Dendritic cell treated with granulocyte-macrophage colony-stimulating factor and Interleukin-4, amounts not matched to agents 40 ng/mL and 50 ng/mL, for 4 days (primary cell): ENCODE results near the gene VPS41.
"Not testable (repeated sequence)": the region's sequence is repeated elsewhere in the genome, so short reads cannot be mapped to it uniquely, and the experiment has no call there.

Experiments used
- H3K27ac Mint-ChIP-seq: one replicate; pipeline ENCODE4 v1.8.0; 2022; ENCODE audit warnings: mild to moderate bottlenecking, mixed read lengths
- H3K27me3 Mint-ChIP-seq: one replicate; pipeline ENCODE4 v1.8.0; 2022; ENCODE audit warnings: mild to moderate bottlenecking, mixed read lengths
- H3K36me3 Mint-ChIP-seq: one replicate; pipeline ENCODE4 v1.8.0; 2022; ENCODE audit warnings: low read depth, mixed read lengths
- H3K4me1 Mint-ChIP-seq: one replicate; pipeline ENCODE4 v1.8.0; 2022; ENCODE audit warnings: low read depth, mixed read lengths
- H3K4me3 Mint-ChIP-seq: one replicate; pipeline ENCODE4 v1.8.0; 2022; ENCODE audit warnings: mild to moderate bottlenecking, moderate library complexity, mixed read lengths
- H3K9me3 Mint-ChIP-seq: one replicate; pipeline ENCODE4 v1.8.0; 2022; ENCODE audit warnings: mixed read lengths
- intact Hi-C: fragments of 100-400 bp; cut with micrococcal nuclease; formaldehyde crosslinking; loops from one replicate; pipeline ENCODE4 v1.15.0; 2022

Gene VPS41

DNA sequence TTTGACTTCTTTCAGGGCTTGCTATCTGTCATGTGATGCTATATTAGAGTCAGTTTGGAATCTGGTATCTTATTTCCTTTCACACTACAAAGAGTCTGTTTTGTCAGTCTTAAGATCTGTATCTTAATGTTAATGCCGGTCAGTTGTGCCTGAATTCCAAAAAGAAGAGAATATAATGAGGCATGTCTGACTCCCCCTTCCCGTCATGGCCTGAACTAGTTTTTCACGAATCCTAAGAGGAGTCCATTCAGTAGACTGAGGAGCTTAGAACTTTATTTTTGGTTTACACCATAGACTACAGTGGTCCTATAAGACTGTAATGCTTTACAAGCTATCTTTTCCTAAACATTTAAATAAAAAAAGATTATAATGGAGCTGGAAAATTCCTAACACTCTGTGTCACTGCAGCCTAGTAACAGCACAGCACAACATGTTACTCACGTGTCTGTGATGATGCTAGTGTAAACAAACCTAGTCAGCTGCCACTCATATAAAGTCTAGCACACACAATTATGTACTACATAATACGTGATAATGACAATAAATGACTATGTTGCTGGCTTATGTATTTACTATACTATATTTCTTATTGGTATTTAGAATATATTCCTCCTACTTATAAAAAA, 50.6 kb downstream of the VPS41 start:
- Mint-ChIP-seq H3K27me3 (no peaks in the 10 kb centered on the region), H3K27ac (no peak overlapping the region), H3K4me3 (no peak overlapping the region), H3K4me1 (peaks cover 27% of the 10 kb centered on the region), H3K9me3 (peaks cover 7% of the 10 kb centered on the region), H3K36me3 (peaks cover 52% of the 10 kb centered on the region)
- intact Hi-C loops: no loop called here

GRCh38 chr7:38855867-38856266, 53.1 kb downstream of the VPS41 start:
- Mint-ChIP-seq H3K4me1 (peaks cover 27% of the 10 kb centered on the region), H3K4me3 (no peak overlapping the region), H3K27me3 (no peaks in the 10 kb centered on the region), H3K9me3 (peaks cover 7% of the 10 kb centered on the region), H3K36me3 (peaks cover 30% of the 10 kb centered on the region), H3K27ac (peak overlapping the region; percentile 42)
- intact Hi-C loops: no loop called here

GRCh38 chr7:38855386-38855785, 53.6 kb downstream of the VPS41 start:
- peak overlapping the region; percentile 42 for H3K27ac Mint-ChIP-seq
- intact Hi-C loops: no loop called here
- no peak overlapping the region for H3K4me3 Mint-ChIP-seq
- H3K9me3 Mint-ChIP-seq: peaks cover 7% of the 10 kb centered on the region
- H3K36me3 Mint-ChIP-seq: peaks cover 26% of the 10 kb centered on the region
- no peaks in the 10 kb centered on the region for H3K27me3 Mint-ChIP-seq
- H3K4me1 Mint-ChIP-seq: peaks cover 27% of the 10 kb centered on the region

- H3K4me3 Mint-ChIP-seq, intact Hi-C loops, H3K9me3 Mint-ChIP-seq, H3K27me3 Mint-ChIP-seq: not testable (repeated sequence)
- Mint-ChIP-seq H3K27ac (peak overlapping the region; percentile 42), H3K36me3 (peaks cover 21% of the 10 kb centered on the region), H3K4me1 (peaks cover 27% of the 10 kb centered on the region)
Measured at GRCh38 chr7:38854947-38855346, 54.0 kb downstream of the VPS41 start.

DNA sequence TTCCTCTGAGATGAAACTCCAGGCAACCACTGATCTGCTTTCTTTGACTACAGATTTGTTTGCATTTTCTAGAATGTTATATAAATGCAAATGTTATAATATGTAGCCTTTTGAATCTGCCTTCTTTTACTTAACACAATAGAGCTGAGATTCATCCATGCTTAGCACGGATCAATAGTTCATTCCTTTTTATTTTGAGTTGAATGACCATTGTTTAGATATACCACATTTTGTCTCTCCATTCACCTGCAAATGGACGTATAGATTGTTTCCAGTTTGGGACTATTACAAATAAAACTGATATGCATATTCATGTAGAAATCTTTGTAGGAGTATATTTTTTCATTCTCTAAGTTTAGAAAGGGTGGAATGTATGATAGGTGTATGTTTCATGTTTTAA, 57.7 kb downstream of the VPS41 start:
- Mint-ChIP-seq H3K4me1 (peaks cover 20% of the 10 kb centered on the region), H3K9me3 (peaks cover 7% of the 10 kb centered on the region), H3K27ac (no peak overlapping the region), H3K27me3 (no peaks in the 10 kb centered on the region), H3K36me3 (peaks cover 23% of the 10 kb centered on the region), H3K4me3 (no peak overlapping the region)
- intact Hi-C loops: no loop called here

DNA sequence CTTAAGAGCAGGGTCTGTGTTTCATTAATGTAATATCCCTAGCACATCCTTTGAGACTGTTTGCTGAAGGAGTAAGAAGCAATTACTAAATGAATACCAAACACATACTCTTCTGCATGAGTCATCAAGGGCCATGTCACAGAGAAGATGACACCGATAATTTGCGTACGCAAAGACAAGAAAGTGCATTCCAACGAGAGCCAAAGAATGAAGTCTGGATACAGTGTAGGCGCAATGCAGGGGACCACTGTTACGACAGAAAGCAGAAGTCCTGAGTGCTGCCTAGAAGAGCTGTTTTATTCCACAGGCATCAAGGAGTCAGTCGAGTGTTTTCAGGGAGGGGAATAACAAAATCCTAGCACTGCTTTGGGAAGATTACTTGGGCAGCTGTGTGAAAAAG, 62.7 kb downstream of the VPS41 start:
- intact Hi-C loops: no loop called here
- Mint-ChIP-seq H3K4me1 (peaks cover 4% of the 10 kb centered on the region), H3K9me3 (no peaks in the 10 kb centered on the region), H3K27ac (no peak overlapping the region), H3K27me3 (no peaks in the 10 kb centered on the region), H3K4me3 (no peak overlapping the region), H3K36me3 (peaks cover 14% of the 10 kb centered on the region)

DNA sequence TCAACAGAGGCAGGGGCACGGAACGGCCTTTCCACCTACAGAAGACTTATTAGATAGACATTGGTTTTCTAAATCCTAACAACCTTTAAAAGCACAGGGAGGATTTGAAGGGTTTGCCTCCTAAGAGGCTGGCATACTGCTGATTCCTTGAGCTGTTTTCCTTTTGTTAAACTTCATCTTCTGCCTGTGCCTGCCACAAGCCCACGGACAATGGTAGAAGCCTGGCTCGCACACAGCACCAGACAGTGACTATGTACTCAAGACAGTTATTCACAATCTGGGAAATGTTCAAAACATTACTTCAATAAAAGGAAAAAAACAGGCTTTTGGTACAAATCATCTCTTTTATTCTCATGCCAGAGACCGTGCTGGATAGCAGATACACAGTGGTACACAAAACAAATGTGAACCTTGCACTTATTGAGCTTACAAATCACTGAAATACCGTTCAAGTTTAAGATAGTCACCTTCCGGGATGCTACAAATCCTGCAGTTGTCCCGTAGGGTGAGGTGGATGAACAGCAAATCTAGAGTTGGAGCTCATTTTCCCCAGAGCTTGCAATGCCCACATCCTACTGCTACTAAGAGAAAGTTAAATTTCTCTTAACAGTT, 63.9 kb downstream of the VPS41 start:
- Mint-ChIP-seq H3K27ac (no peak overlapping the region), H3K4me1 (peaks cover 5% of the 10 kb centered on the region), H3K27me3 (no peaks in the 10 kb centered on the region), H3K9me3 (no peaks in the 10 kb centered on the region), H3K36me3 (peaks cover 15% of the 10 kb centered on the region), H3K4me3 (no peak overlapping the region)
- intact Hi-C loops: no loop called here

DNA sequence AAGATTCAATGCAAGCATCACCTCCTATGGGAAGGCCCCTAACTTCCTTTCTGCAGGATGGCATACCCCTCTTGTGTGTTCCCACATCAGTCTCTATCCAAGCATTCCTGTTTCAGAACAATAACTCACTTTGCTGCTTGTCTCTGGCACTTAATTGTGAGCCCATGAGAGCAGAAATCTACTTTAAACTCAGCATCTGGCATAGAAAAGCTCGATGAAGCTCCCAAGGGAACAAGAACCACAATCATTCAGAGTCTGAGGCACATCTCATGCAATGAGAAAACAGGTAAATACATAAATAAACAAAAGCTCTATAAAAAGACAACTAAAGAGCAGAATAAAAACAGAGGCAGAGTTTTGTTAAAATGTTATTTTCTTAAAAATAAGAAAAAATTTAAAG, 66.2 kb downstream of the VPS41 start:
- Mint-ChIP-seq H3K4me1 (peaks cover 5% of the 10 kb centered on the region), H3K27ac (no peak overlapping the region), H3K4me3 (no peak overlapping the region), H3K9me3 (no peaks in the 10 kb centered on the region), H3K27me3 (no peaks in the 10 kb centered on the region), H3K36me3 (peaks cover 13% of the 10 kb centered on the region)
- intact Hi-C loops: no loop called here

GRCh38 chr7:38840736-38841460, 68.1 kb downstream of the VPS41 start:
- Mint-ChIP-seq H3K9me3 (no peaks in the 10 kb centered on the region), H3K4me3 (no peak overlapping the region), H3K27ac (no peak overlapping the region), H3K27me3 (no peaks in the 10 kb centered on the region), H3K36me3 (peaks cover 6% of the 10 kb centered on the region), H3K4me1 (peaks cover 5% of the 10 kb centered on the region)
- intact Hi-C loops: no loop called here

DNA sequence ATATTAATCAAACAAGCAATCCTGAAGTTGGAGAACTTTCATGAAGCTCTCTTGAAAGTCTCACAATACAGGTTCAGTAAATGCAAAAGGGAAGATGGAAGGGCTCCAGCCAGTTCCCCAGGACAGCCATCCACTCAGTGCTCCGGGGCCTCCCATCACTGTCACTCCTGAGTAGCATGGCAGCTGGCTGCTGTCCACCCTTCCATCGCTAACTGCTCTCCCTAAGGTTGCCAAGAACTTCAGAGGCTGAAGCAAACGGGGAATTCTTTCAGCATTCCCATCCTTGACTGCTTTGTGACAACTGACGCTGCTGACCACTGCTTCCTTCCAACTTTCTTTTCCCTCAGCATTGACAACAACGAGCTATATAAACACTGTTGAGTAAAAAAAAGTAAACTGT, 69.1 kb downstream of the VPS41 start:
- Mint-ChIP-seq H3K4me3 (no peak overlapping the region), H3K9me3 (no peaks in the 10 kb centered on the region), H3K36me3 (peaks cover 6% of the 10 kb centered on the region), H3K27me3 (no peaks in the 10 kb centered on the region), H3K4me1 (peaks cover 5% of the 10 kb centered on the region), H3K27ac (no peak overlapping the region)
- intact Hi-C loops: no loop called here

DNA sequence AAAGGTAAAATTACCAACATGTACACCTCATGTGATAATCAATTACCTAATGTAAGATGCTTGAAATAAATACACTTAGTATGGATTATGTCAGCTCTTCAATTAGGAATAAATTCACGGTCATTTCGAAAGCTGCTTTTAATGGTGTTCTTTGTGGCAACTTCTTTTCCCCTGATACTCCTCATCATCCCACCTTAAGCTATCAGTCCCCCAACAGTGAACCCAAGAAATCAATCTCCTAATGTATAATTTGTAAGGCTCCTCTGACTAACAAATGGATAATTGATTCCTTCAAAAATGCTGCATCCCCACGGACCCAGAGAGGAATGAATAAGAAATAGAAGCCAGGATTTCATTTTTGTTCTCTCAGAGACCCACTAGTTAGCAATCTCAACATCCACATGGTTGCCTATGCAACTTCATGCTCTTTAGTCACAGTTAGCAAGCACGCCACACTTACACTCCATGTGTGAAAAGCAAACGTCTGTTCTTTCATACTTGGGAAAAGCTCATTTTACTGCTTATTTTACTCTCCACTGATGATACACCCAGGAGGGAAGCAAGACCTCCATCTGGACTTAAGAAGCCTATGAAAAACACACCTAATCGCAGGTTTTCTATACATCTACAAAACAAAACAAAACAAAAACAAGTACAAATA, 70.1 kb downstream of the VPS41 start:
- no peaks in the 10 kb centered on the region for H3K27me3 Mint-ChIP-seq
- no peaks in the 10 kb centered on the region for H3K9me3 Mint-ChIP-seq
- H3K36me3 Mint-ChIP-seq: peaks cover 6% of the 10 kb centered on the region
- H3K4me3 Mint-ChIP-seq: no peak overlapping the region
- no peak overlapping the region for H3K27ac Mint-ChIP-seq
- intact Hi-C loops: no loop called here
- H3K4me1 Mint-ChIP-seq: peaks cover 5% of the 10 kb centered on the region

DNA sequence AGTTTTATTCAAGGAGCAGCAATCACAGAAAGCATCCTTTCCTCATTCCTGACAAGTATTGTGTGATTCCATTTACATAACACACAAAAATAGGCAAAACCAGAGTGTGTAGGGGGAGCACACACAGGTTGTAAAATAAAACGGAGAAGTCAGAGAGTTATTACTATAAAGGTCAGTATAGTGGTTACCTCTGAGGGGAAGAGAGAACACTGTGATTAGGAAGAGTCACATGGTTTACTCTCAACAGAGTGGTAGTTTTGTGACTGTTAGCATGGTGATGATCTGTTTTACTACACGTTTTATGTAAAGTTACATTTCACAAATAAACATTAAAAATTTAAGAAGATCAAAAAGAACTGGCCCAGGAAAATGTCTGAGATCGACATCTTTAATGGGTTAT, 74.6 kb downstream of the VPS41 start:
- H3K4me3 Mint-ChIP-seq: no peak overlapping the region
- H3K27ac Mint-ChIP-seq: no peak overlapping the region
- H3K36me3 Mint-ChIP-seq: peaks cover 11% of the 10 kb centered on the region
- intact Hi-C loops: no loop called here
- H3K9me3 Mint-ChIP-seq: no peaks in the 10 kb centered on the region
- no peaks in the 10 kb centered on the region for H3K4me1 Mint-ChIP-seq
- no peaks in the 10 kb centered on the region for H3K27me3 Mint-ChIP-seq

- no peaks in the 10 kb centered on the region for H3K9me3 Mint-ChIP-seq
- H3K27me3 Mint-ChIP-seq: no peaks in the 10 kb centered on the region
- H3K27ac Mint-ChIP-seq: no peak overlapping the region
- peaks cover 11% of the 10 kb centered on the region for H3K36me3 Mint-ChIP-seq
- H3K4me1 Mint-ChIP-seq: no peaks in the 10 kb centered on the region
- intact Hi-C loops: no loop called here
- no peak overlapping the region for H3K4me3 Mint-ChIP-seq
Measured at GRCh38 chr7:38833329-38833728, 75.7 kb downstream of the VPS41 start.

- H3K4me1 Mint-ChIP-seq: peaks cover under 1% of the 10 kb centered on the region
- H3K4me3 Mint-ChIP-seq: no peak overlapping the region
- no peaks in the 10 kb centered on the region for H3K9me3 Mint-ChIP-seq
- peaks cover 11% of the 10 kb centered on the region for H3K36me3 Mint-ChIP-seq
- no peak overlapping the region for H3K27ac Mint-ChIP-seq
- H3K27me3 Mint-ChIP-seq: no peaks in the 10 kb centered on the region
- intact Hi-C loops: no loop called here
Measured at GRCh38 chr7:38831259-38831996, 77.6 kb downstream of the VPS41 start.
